ENCODE data around the gene OSBPL6.
"Not testable (repeated sequence)": the region's sequence is repeated elsewhere in the genome, so short reads cannot be mapped to it uniquely, and the experiment has no call there.

The OSBPL6 gene

GRCh38 chr2:178163911-178164310 is 30.4 kb upstream of the OSBPL6 start:
- H3K27ac ChIP-seq (ENCODE audit: low read depth in 2 of 2, low read length in 2 of 2) = no peak overlapping the region
- no peaks in the 10 kb centered on the region for H3K9me3 ChIP-seq (ENCODE audit: control insufficient read depth in 2 of 2, low read length in 2 of 2)
- H3K27me3 ChIP-seq (ENCODE audit: control insufficient read depth in 2 of 2, insufficient read depth in 2 of 2, low read length in 2 of 2) = no peaks in the 10 kb centered on the region
- no peaks in the 10 kb centered on the region for H3K36me3 ChIP-seq (ENCODE audit: control insufficient read depth in 2 of 2, insufficient read depth in 2 of 2, low read length in 2 of 2)
- H3K4me3 ChIP-seq (ENCODE audit: low read length in 2 of 2) = no peak overlapping the region
- H3K4me1 ChIP-seq (ENCODE audit: control insufficient read depth in 2 of 2, insufficient read depth in 2 of 2, low read length in 2 of 2) = no peaks in the 10 kb centered on the region
- no peak overlapping the region for H3K9ac ChIP-seq (ENCODE audit: low read depth in 1 of 2, low read length in 2 of 2)

GRCh38 chr2:178173657-178174056 is 20.7 kb upstream of the OSBPL6 start:
- Histone ChIP-seq H3K9me3 (ENCODE audit: control insufficient read depth in 2 of 2, low read length in 2 of 2) (no peaks in the 10 kb centered on the region), H3K36me3 (ENCODE audit: control insufficient read depth in 2 of 2, insufficient read depth in 2 of 2, low read length in 2 of 2) (no peaks in the 10 kb centered on the region), H3K27ac (ENCODE audit: low read depth in 2 of 2, low read length in 2 of 2) (no peak overlapping the region), H3K4me3 (ENCODE audit: low read length in 2 of 2) (no peak overlapping the region), H3K9ac (ENCODE audit: low read depth in 1 of 2, low read length in 2 of 2) (no peak overlapping the region), H3K27me3 (ENCODE audit: control insufficient read depth in 2 of 2, insufficient read depth in 2 of 2, low read length in 2 of 2) (peaks cover 0 to 2% of the 10 kb centered on the region in 2 donors), H3K4me1 (ENCODE audit: control insufficient read depth in 2 of 2, insufficient read depth in 2 of 2, low read length in 2 of 2) (no peaks in the 10 kb centered on the region)

- no peaks in the 10 kb centered on the region for H3K4me1 ChIP-seq (ENCODE audit: control insufficient read depth in 2 of 2, insufficient read depth in 2 of 2, low read length in 2 of 2)
- H3K9me3 ChIP-seq (ENCODE audit: control insufficient read depth in 2 of 2, low read length in 2 of 2) = no peaks in the 10 kb centered on the region
- H3K27ac ChIP-seq (ENCODE audit: low read depth in 2 of 2, low read length in 2 of 2) = no peak overlapping the region
- H3K36me3 ChIP-seq (ENCODE audit: control insufficient read depth in 2 of 2, insufficient read depth in 2 of 2, low read length in 2 of 2) = no peaks in the 10 kb centered on the region
- H3K9ac ChIP-seq (ENCODE audit: low read depth in 1 of 2, low read length in 2 of 2) = no peak overlapping the region
- no peak overlapping the region for H3K4me3 ChIP-seq (ENCODE audit: low read length in 2 of 2)
- H3K27me3 ChIP-seq (ENCODE audit: control insufficient read depth in 2 of 2, insufficient read depth in 2 of 2, low read length in 2 of 2) = peaks cover 0 to 2% of the 10 kb centered on the region in 2 donors
These were observed 17.1 kb upstream of the OSBPL6 start for GRCh38 chr2:178177066-178177679.

- not testable (repeated sequence) for H3K27ac ChIP-seq (ENCODE audit: low read depth in 2 of 2, low read length in 2 of 2); H3K4me1 ChIP-seq (ENCODE audit: control insufficient read depth in 2 of 2, insufficient read depth in 2 of 2, low read length in 2 of 2); H3K9me3 ChIP-seq (ENCODE audit: control insufficient read depth in 2 of 2, low read length in 2 of 2); H3K9ac ChIP-seq (ENCODE audit: low read depth in 1 of 2, low read length in 2 of 2); H3K27me3 ChIP-seq (ENCODE audit: control insufficient read depth in 2 of 2, insufficient read depth in 2 of 2, low read length in 2 of 2); H3K4me3 ChIP-seq (ENCODE audit: low read length in 2 of 2); H3K36me3 ChIP-seq (ENCODE audit: control insufficient read depth in 2 of 2, insufficient read depth in 2 of 2, low read length in 2 of 2)
These were observed 13.7 kb upstream of the OSBPL6 start for GRCh38 chr2:178180648-178181047.

- H3K36me3 ChIP-seq (ENCODE audit: control insufficient read depth in 2 of 2, insufficient read depth in 2 of 2, low read length in 2 of 2) = no peaks in the 10 kb centered on the region
- H3K27ac ChIP-seq (ENCODE audit: low read depth in 2 of 2, low read length in 2 of 2) = no peak overlapping the region
- no peak overlapping the region for H3K4me3 ChIP-seq (ENCODE audit: low read length in 2 of 2)
- no peaks in the 10 kb centered on the region for H3K4me1 ChIP-seq (ENCODE audit: control insufficient read depth in 2 of 2, insufficient read depth in 2 of 2, low read length in 2 of 2)
- H3K27me3 ChIP-seq (ENCODE audit: control insufficient read depth in 2 of 2, insufficient read depth in 2 of 2, low read length in 2 of 2) = peaks cover 0 to 4% of the 10 kb centered on the region in 2 donors
- no peak overlapping the region for H3K9ac ChIP-seq (ENCODE audit: low read depth in 1 of 2, low read length in 2 of 2)
- no peaks in the 10 kb centered on the region for H3K9me3 ChIP-seq (ENCODE audit: control insufficient read depth in 2 of 2, low read length in 2 of 2)
These were observed 6.5 kb upstream of the OSBPL6 start for GRCh38 chr2:178187861-178188260.

GRCh38 chr2:178188466-178188865 is 5.8 kb upstream of the OSBPL6 start:
- Histone ChIP-seq H3K9ac (ENCODE audit: low read depth in 1 of 2, low read length in 2 of 2) (no peak overlapping the region), H3K27ac (ENCODE audit: low read depth in 2 of 2, low read length in 2 of 2) (no peak overlapping the region), H3K36me3 (ENCODE audit: control insufficient read depth in 2 of 2, insufficient read depth in 2 of 2, low read length in 2 of 2) (no peaks in the 10 kb centered on the region), H3K9me3 (ENCODE audit: control insufficient read depth in 2 of 2, low read length in 2 of 2) (no peaks in the 10 kb centered on the region), H3K27me3 (ENCODE audit: control insufficient read depth in 2 of 2, insufficient read depth in 2 of 2, low read length in 2 of 2) (peaks cover 4% of the 10 kb centered on the region in 2 donors), H3K4me3 (ENCODE audit: low read length in 2 of 2) (no peak overlapping the region), H3K4me1 (ENCODE audit: control insufficient read depth in 2 of 2, insufficient read depth in 2 of 2, low read length in 2 of 2) (peaks cover 3% of the 10 kb centered on the region in 2 donors)

- Histone ChIP-seq H3K36me3 (ENCODE audit: control insufficient read depth in 2 of 2, insufficient read depth in 2 of 2, low read length in 2 of 2) (no peaks in the 10 kb centered on the region), H3K4me3 (ENCODE audit: low read length in 2 of 2) (no peak overlapping the region), H3K27ac (ENCODE audit: low read depth in 2 of 2, low read length in 2 of 2) (no peak overlapping the region), H3K9ac (ENCODE audit: low read depth in 1 of 2, low read length in 2 of 2) (no peak overlapping the region), H3K4me1 (ENCODE audit: control insufficient read depth in 2 of 2, insufficient read depth in 2 of 2, low read length in 2 of 2) (peaks cover 7 to 18% of the 10 kb centered on the region in 2 donors), H3K27me3 (ENCODE audit: control insufficient read depth in 2 of 2, insufficient read depth in 2 of 2, low read length in 2 of 2) (peaks cover 0 to 6% of the 10 kb centered on the region in 2 donors), H3K9me3 (ENCODE audit: control insufficient read depth in 2 of 2, low read length in 2 of 2) (no peaks in the 10 kb centered on the region)
These were observed 3.3 kb upstream of the OSBPL6 start for GRCh38 chr2:178191004-178191508.

GRCh38 chr2:178191511-178191910 is 2.8 kb upstream of the OSBPL6 start:
- H3K9me3 ChIP-seq (ENCODE audit: control insufficient read depth in 2 of 2, low read length in 2 of 2) = no peaks in the 10 kb centered on the region
- H3K4me1 ChIP-seq (ENCODE audit: control insufficient read depth in 2 of 2, insufficient read depth in 2 of 2, low read length in 2 of 2) = peaks cover 7 to 18% of the 10 kb centered on the region in 2 donors
- H3K36me3 ChIP-seq (ENCODE audit: control insufficient read depth in 2 of 2, insufficient read depth in 2 of 2, low read length in 2 of 2) = no peaks in the 10 kb centered on the region
- H3K9ac ChIP-seq (ENCODE audit: low read depth in 1 of 2, low read length in 2 of 2) = no peak overlapping the region
- peaks cover 0 to 9% of the 10 kb centered on the region in 2 donors for H3K27me3 ChIP-seq (ENCODE audit: control insufficient read depth in 2 of 2, insufficient read depth in 2 of 2, low read length in 2 of 2)
- no peak overlapping the region for H3K27ac ChIP-seq (ENCODE audit: low read depth in 2 of 2, low read length in 2 of 2)
- H3K4me3 ChIP-seq (ENCODE audit: low read length in 2 of 2) = no peak overlapping the region

GRCh38 chr2:178193496-178193822 is 853 bp upstream of the OSBPL6 start:
- Histone ChIP-seq H3K27me3 (ENCODE audit: control insufficient read depth in 2 of 2, insufficient read depth in 2 of 2, low read length in 2 of 2) (peaks cover 5 to 16% of the 10 kb centered on the region in 2 donors), H3K36me3 (ENCODE audit: control insufficient read depth in 2 of 2, insufficient read depth in 2 of 2, low read length in 2 of 2) (no peaks in the 10 kb centered on the region), H3K9ac (ENCODE audit: low read depth in 1 of 2, low read length in 2 of 2) (peak overlapping the region; percentile 42 to 70), H3K27ac (ENCODE audit: low read depth in 2 of 2, low read length in 2 of 2) (peak overlapping the region; percentile 61 to 73), H3K4me3 (ENCODE audit: low read length in 2 of 2) (peak overlapping the region; percentile 71 to 72), H3K4me1 (ENCODE audit: control insufficient read depth in 2 of 2, insufficient read depth in 2 of 2, low read length in 2 of 2) (peaks cover 7 to 18% of the 10 kb centered on the region in 2 donors), H3K9me3 (ENCODE audit: control insufficient read depth in 2 of 2, low read length in 2 of 2) (no peaks in the 10 kb centered on the region)

- Histone ChIP-seq H3K27ac (ENCODE audit: low read depth in 2 of 2, low read length in 2 of 2) (peak overlapping the region; percentile 22 to 44), H3K4me3 (ENCODE audit: low read length in 2 of 2) (peak overlapping the region; percentile 72 to 73), H3K36me3 (ENCODE audit: control insufficient read depth in 2 of 2, insufficient read depth in 2 of 2, low read length in 2 of 2) (no peaks in the 10 kb centered on the region), H3K9ac (ENCODE audit: low read depth in 1 of 2, low read length in 2 of 2) (peak overlapping the region; percentile 48 to 70), H3K9me3 (ENCODE audit: control insufficient read depth in 2 of 2, low read length in 2 of 2) (no peaks in the 10 kb centered on the region), H3K27me3 (ENCODE audit: control insufficient read depth in 2 of 2, insufficient read depth in 2 of 2, low read length in 2 of 2) (peaks cover 5 to 16% of the 10 kb centered on the region in 2 donors), H3K4me1 (ENCODE audit: control insufficient read depth in 2 of 2, insufficient read depth in 2 of 2, low read length in 2 of 2) (peaks cover 7 to 18% of the 10 kb centered on the region in 2 donors)
These were observed 483 bp downstream of the OSBPL6 start for GRCh38 chr2:178194600-178195389.

Data from mucosa of rectum (tissue), 2 donors.